AG09319 (cell line): ENCODE data around the gene KRT13.

Experiments used
- DNase-seq: peaks from one replicate; pipeline ENCODE4 v3.0.0-alpha.2; 2010; ENCODE audit warnings: low read depth; ENCODE audit errors: extremely low read depth
- TF ChIP-seq, protein P1 (sequence below): IDR thresholded peaks from 2 replicates; pipeline ENCODE4 v1.5.1; 2011; ENCODE audit warnings: low read depth, mild to moderate bottlenecking, inconsistent platforms, low read length, moderate library complexity

The KRT13 gene

GRCh38 chr17:41537990-41538389 lies 32.6 kb upstream of the KRT13 start:
- TF ChIP-seq, protein P1, sequence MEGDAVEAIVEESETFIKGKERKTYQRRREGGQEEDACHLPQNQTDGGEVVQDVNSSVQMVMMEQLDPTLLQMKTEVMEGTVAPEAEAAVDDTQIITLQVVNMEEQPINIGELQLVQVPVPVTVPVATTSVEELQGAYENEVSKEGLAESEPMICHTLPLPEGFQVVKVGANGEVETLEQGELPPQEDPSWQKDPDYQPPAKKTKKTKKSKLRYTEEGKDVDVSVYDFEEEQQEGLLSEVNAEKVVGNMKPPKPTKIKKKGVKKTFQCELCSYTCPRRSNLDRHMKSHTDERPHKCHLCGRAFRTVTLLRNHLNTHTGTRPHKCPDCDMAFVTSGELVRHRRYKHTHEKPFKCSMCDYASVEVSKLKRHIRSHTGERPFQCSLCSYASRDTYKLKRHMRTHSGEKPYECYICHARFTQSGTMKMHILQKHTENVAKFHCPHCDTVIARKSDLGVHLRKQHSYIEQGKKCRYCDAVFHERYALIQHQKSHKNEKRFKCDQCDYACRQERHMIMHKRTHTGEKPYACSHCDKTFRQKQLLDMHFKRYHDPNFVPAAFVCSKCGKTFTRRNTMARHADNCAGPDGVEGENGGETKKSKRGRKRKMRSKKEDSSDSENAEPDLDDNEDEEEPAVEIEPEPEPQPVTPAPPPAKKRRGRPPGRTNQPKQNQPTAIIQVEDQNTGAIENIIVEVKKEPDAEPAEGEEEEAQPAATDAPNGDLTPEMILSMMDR: no peak

DNA sequence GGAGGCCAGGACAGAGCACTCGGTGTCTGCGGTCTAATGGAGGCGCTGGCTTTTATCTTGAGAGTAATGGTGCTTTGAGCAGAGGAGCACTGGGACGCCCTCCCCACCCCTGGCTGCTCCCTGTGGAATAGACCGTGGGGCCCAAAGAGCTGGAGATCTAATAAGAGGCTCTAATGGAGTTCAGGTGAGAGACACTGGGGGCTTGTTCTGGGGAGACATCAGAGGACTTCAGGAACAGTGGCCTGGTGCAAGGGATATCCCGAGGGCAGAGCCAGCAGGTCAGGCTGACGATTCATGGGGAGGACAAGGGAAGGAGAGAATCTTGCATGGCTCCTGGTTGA lies 32.2 kb upstream of the KRT13 start:
- TF ChIP-seq, protein P1: no peak
- DNase-seq: no peak

More at GRCh38 chr17:41537990-41538389, 32.6 kb upstream of the KRT13 start:
- DNase-seq: no peak

DNA sequence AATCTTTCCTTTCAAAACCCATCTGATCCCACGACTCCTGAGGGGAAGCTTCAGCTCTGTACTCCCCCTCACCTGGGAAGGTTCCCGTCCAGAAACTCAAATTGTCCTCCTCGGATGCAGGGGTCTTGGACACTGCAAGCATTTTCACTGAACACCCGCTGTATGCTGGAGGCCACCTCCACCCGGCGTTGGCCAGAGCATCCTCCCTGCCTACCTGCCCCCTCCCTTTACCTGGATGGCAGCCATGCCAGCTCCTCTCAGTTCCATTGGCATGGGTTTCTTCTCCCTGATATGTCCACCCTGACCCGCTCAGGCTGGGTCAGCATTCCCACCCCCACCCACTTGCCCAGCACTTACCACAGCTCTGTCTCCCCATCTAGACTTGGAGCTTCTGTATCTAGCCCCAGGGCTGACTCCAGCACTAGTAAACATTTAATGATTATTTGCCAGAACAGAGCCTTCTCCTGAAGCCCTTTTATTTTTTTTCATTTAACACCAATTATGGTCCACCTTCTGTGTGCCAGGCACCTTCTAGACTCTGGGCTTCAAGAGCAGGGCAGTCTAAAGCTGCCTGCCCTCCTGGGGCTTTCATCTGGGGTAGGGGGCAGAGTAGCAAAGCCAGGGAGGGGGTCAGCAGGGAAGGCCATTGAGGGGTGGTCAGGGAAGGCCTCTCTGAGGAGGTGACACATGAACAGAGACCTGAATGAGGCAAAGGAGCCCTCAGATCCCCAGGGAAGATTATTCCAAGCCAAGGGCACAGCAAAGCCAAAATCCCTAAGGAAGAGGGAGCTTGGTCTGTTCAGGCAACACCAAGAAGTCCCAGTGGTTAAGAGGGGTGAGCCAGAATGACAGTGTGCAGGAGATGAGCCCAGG lies 31.6 kb upstream of the KRT13 start:
- no peak for DNase-seq
- TF ChIP-seq, protein P1: no peak

- no peak for DNase-seq
- TF ChIP-seq, protein P1: no peak
These were observed 30.5 kb upstream of the KRT13 start for GRCh38 chr17:41535764-41536481.

DNA sequence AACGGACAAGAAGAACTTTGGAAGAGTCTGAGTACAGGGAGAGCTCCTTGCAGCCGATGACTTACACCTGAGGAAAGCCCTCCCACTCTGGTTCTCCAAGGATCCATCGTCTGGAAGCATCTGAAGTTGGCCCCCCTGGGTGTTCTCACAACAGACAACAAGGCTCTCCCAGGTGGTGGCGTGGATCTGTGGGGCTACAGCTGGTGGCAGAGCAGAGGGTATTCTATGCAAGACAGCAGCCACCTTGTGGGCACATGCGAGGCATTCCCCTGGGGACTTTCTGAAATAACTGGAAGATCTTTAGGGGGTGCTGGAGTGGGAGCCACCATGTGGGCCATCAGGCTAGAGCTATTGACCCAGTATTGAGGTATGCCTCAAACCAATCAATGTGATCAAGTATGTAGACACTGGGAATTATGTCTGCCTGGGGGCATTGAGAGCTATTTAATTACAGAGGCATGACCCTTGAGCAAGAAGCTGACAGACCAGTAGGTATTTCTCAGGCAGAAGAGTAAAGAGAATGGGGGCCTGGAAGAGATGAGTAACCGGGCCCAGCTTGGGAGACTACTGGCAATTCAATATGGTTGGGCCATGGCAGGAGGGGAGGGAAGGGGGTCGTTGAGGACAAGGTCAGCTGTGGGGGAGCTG lies 29.6 kb upstream of the KRT13 start:
- TF ChIP-seq, protein P1: no peak
- no peak for DNase-seq

DNA sequence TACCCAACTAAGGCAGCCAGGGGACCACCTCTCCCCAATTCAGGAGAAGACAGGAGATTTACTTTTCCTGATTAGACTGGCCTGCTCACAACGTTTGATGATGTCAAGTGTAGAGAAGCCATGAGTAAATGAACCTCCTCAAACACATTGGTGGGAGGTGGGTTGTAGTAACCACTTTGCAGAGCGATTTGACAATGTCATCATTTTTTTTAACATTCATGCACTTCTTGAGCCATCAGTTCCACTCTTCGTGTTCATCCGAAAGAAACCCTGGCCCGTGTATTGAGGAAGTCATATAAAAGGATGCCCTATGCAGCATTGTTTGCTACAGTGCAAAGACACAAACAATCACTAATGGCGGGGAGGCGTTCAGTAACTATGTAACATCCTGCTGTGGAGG lies 28.2 kb upstream of the KRT13 start:
- no peak for DNase-seq
- TF ChIP-seq, protein P1: no peak
